ENCODE data around the gene PJA1. TPM values are rescaled to one million over a fixed set of nuclear protein-coding genes. Genes with fewer than 3 reads are reported as not detected.

PJA1 gene
- total RNA-seq, 6 experiments from 2014 or later: 3.9 to 10.4 (median 6.7) TPM

DNA sequence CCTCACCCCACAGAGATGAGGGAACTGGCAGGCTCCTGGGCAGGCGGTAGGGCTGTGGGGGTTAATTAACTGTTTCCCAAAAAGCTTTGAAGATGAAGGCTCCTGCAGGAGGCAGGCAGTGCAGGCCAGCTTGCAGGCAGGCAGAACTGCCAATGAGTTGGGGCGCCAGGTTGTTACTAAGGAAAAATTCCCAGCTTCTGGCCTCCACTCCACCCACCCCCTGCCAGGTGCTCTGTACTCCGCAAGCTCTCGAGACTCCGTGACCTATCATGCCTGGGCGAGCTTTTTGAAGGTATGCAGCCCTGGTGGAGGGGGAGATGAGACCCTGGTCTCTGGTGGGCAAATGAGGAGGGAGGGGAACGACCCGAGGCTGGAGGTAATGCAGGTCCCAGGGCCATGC, 41.8 kb downstream of the PJA1 start:
- 40% methylated on average over 1 of the region's 8 CpGs for WGBS (ENCODE audit: insufficient coverage, low coverage, low lambda C conversion rate, missing lambda C conversion rate)
- DNase-seq (no peak), ATAC-seq (no peak)
- intact Hi-C loops (cut with DNase I): no loop called here
- no peaks in the 10 kb centered on the region for H3K36me3 ChIP-seq
- H3K27me3 ChIP-seq: no peaks in the 10 kb centered on the region
- no peaks in the 10 kb centered on the region for H3K9me3 ChIP-seq
- no peaks in the 10 kb centered on the region for H3K4me1 ChIP-seq
- no peak for TF ChIP-seq POLR2A (IDR thresholded peaks at IDR 0.05)
- TF ChIP-seq, protein P1, sequence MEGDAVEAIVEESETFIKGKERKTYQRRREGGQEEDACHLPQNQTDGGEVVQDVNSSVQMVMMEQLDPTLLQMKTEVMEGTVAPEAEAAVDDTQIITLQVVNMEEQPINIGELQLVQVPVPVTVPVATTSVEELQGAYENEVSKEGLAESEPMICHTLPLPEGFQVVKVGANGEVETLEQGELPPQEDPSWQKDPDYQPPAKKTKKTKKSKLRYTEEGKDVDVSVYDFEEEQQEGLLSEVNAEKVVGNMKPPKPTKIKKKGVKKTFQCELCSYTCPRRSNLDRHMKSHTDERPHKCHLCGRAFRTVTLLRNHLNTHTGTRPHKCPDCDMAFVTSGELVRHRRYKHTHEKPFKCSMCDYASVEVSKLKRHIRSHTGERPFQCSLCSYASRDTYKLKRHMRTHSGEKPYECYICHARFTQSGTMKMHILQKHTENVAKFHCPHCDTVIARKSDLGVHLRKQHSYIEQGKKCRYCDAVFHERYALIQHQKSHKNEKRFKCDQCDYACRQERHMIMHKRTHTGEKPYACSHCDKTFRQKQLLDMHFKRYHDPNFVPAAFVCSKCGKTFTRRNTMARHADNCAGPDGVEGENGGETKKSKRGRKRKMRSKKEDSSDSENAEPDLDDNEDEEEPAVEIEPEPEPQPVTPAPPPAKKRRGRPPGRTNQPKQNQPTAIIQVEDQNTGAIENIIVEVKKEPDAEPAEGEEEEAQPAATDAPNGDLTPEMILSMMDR (IDR thresholded peaks at IDR 0.05): no peak
- no peak overlapping the region for H3K27ac ChIP-seq
- H3K4me3 ChIP-seq: no peak overlapping the region

DNA sequence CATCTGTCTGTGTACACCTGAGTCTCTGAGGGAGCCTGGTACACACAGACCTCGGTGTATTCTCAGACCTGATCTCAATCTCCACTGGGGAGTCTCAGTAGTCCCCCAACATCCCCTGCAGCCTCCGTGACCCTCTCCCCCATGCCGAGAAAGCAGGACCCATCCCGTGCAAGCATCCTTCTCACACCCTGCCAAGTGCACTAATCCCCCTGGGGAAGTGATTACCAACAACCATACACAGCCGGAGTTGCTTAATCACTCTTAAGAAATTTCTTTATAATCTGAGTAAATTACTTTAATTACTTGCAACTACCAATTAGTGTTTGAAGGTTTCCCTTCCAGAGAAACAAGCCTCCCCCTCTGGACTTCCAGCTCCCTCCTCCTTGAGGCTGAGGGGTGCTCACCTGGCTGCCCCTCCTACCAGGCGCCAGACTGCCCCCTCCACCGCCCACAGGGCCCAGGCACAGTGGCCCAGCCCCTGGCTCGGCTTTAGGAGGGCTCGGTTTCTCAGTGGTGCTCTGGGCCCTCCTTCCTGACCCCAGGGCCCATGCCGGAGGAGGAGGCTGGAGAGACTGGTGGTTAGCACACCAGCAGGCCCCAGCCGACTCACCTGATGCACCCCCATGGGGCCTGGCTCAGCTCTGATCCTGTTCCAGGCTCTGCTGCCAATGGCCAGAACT, 43.8 kb downstream of the PJA1 start:
- TF ChIP-seq, protein P1 (IDR thresholded peaks at IDR 0.05): no peak
- TF ChIP-seq POLR2A (IDR thresholded peaks at IDR 0.05): no peak
- Histone ChIP-seq H3K9me3 (no peaks in the 10 kb centered on the region), H3K27me3 (no peaks in the 10 kb centered on the region), H3K27ac (no peak overlapping the region), H3K4me3 (no peak overlapping the region), H3K4me1 (no peaks in the 10 kb centered on the region), H3K36me3 (no peaks in the 10 kb centered on the region)
- ATAC-seq (no peak), DNase-seq (no peak)
- intact Hi-C loops (cut with DNase I): no loop called here
- 65% methylated on average over 5 of the region's 11 CpGs for WGBS (ENCODE audit: insufficient coverage, low coverage, low lambda C conversion rate, missing lambda C conversion rate)

DNA sequence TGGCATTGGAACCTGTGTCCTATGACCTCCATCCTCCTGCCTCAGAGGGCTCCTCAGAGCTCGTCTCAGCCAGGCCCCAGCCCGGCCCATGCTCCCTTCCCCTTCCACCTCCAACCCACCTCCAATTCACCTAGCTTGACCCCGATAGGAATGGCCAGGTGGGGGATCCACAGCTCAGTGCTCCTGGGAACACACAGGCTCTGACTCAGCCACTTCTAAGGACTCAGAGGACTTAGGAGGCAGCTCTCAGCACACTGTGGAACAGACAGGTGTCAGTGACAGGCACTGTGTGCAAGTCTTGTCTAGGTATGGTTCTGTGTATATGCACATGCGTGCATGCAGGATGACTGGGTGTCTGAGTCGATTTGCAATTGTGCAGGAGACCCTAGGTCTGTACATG, 44.8 kb downstream of the PJA1 start:
- Histone ChIP-seq H3K4me3 (no peak overlapping the region), H3K27ac (no peak overlapping the region), H3K9me3 (no peaks in the 10 kb centered on the region), H3K36me3 (no peaks in the 10 kb centered on the region), H3K4me1 (no peaks in the 10 kb centered on the region), H3K27me3 (no peaks in the 10 kb centered on the region)
- 80% methylated on average over 1 of the region's 5 CpGs for WGBS (ENCODE audit: insufficient coverage, low coverage, low lambda C conversion rate, missing lambda C conversion rate)
- DNase-seq (no peak), ATAC-seq (no peak)
- intact Hi-C loops (cut with DNase I): no loop called here
- TF ChIP-seq, protein P1 (IDR thresholded peaks at IDR 0.05): no peak
- no peak for TF ChIP-seq POLR2A (IDR thresholded peaks at IDR 0.05)

DNA sequence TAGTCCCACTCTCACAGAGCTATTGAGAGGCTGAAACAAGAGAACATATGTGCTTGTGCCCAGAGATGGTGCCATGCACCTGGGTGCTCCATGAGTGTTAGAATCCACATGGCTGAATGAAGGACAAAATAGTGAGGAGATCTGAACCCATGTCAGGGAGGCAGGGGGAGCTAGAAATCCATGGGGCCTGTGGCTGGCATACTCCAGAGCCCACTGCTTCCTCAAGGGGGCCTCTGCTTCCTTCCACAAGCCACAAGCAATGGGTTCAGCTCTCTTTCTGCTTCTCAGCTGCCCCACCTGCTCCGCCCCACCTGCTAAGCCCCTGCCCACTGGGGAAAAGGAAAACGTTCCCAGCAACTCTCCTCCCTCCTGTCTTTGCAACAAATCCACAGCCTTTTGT, 46.1 kb downstream of the PJA1 start:
- H3K4me1 ChIP-seq: no peaks in the 10 kb centered on the region
- no peaks in the 10 kb centered on the region for H3K27me3 ChIP-seq
- H3K27ac ChIP-seq: no peak overlapping the region
- H3K4me3 ChIP-seq: no peak overlapping the region
- intact Hi-C loops (cut with DNase I): no loop called here
- 65% methylated on average over 2 of the region's 2 CpGs for WGBS (ENCODE audit: insufficient coverage, low coverage, low lambda C conversion rate, missing lambda C conversion rate)
- ATAC-seq (no peak), DNase-seq (no peak)
- no peaks in the 10 kb centered on the region for H3K9me3 ChIP-seq
- TF ChIP-seq POLR2A (IDR thresholded peaks at IDR 0.05): no peak
- TF ChIP-seq, protein P1 (IDR thresholded peaks at IDR 0.05): no peak
- H3K36me3 ChIP-seq: no peaks in the 10 kb centered on the region

Measured in right lobe of liver (tissue), 6 donors.